ENCODE results near the gene CDC45.
A peak's percentile ranks its signal among the peaks of the same experiment; 100 is the strongest.

The CDC45 gene

DNA sequence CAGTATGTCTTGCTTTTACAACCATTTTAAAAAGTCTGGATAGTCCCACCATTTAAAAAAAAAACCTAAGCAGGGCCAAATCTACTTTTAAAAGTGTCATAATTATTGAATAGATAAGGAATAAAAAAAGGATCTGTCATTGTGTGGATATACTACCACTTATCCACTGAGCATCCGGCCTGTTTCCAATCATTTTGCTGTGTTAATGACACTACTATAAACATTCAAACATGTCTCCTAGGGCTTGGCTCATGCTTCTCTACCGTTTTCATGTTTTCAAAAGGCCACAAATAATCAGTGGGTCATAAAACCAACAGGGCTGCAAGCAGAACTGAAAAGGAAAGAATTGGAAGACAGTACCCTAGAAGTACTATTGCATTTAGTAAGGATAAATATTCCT is 19.7 kb upstream of the CDC45 start:
- Mint-ChIP-seq H3K4me3 (no peak overlapping the region), H3K9me3 (no peaks in the 10 kb centered on the region), H3K36me3 (peaks cover 11% of the 10 kb centered on the region), H3K27me3 (no peaks in the 10 kb centered on the region), H3K27ac (no peak overlapping the region), H3K4me1 (no peaks in the 10 kb centered on the region)

DNA sequence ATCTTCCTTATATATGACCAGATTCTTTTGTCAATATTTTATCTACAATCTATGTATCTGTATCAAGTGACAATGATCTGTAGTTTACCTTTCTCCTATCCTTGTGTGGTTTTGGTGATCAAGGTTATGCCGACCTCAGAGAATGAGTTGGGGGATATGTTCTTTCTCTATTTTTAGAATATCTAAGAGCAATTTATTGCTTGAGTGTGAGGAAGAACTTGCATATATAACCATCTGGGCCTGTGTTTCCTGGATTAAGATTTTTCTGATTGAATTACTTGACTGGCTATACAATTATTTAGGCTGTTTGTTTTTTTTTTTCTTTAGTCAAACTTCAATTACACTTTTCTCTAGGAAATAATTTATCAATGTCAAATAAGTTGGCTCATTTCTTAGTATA is 18.2 kb upstream of the CDC45 start:
- H3K9me3 Mint-ChIP-seq: no peaks in the 10 kb centered on the region
- H3K4me1 Mint-ChIP-seq: peaks cover 4% of the 10 kb centered on the region
- H3K36me3 Mint-ChIP-seq: peaks cover 9% of the 10 kb centered on the region
- H3K27me3 Mint-ChIP-seq: no peaks in the 10 kb centered on the region
- H3K27ac Mint-ChIP-seq: no peak overlapping the region
- no peak overlapping the region for H3K4me3 Mint-ChIP-seq

DNA sequence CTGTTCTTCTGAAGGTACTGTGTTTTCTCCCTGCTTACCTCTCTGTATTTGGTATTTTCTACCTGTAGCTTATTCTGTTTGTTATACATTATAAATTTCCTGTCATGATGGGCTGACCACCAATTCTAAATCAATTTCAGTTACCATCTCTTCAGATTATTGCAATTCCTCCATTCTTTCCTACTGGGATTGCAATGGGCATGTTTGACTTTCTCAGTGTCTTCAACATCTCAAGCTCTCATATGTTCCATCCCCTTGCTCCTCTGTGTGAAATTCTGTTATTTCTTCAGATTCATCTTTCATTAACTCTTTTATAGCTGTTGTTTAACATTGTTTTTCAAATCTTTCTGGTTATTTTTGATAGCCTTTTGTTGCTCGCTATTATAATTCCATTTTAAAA is 16.7 kb upstream of the CDC45 start:
- H3K9me3 Mint-ChIP-seq: no peaks in the 10 kb centered on the region
- no peaks in the 10 kb centered on the region for H3K27me3 Mint-ChIP-seq
- H3K36me3 Mint-ChIP-seq: peaks cover 12% of the 10 kb centered on the region
- H3K4me1 Mint-ChIP-seq: peaks cover 4% of the 10 kb centered on the region
- H3K27ac Mint-ChIP-seq: no peak overlapping the region
- H3K4me3 Mint-ChIP-seq: no peak overlapping the region

DNA sequence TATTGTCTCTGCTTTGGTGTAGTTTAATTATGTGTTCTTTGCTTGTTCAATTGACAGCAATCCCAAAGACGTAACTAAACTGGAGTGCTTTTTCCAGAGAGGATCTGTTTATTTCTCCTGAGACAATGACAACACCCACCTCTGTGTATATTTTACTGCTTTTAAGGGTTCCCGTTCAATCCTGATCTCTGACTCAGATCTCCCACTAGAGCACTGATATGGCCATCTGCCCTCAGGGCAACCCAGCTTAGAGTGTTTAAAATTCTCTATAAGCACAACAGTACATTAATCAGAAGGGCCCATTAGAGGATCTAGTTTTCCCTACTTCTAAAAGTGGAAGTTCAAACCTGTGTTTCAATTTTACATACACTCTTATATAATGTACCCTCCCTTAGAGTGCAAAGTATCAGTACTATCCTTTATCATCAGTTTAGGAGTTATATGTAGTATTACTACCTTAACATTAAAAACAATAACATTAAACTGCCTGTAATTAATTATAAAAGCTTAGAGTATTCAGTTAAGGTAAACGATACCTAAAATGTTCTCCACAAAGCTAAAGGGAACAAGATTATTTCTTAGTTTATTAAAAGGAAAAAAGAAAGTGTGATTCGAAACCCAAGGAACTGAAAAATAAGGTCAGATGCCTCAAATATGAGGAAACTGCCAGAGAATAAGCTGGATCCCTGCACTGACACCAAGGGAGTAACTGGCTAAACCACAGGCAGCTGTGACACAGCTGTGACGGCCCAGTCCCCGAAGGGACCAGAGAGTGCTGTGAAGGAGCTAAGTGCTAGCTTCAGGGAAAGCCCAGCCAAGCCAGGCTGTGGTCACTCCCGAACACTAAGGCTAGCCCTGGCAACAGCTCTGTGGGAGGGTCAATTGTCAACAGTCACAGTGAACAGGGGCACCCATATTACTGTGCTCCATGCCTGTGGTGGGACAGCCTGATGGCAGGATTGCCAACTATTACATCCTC is 15.9 kb upstream of the CDC45 start:
- Mint-ChIP-seq H3K4me3 (no peak overlapping the region), H3K36me3 (peaks cover 16% of the 10 kb centered on the region), H3K27me3 (no peaks in the 10 kb centered on the region), H3K4me1 (peaks cover 4% of the 10 kb centered on the region), H3K9me3 (no peaks in the 10 kb centered on the region), H3K27ac (peak overlapping the region; percentile 18)

DNA sequence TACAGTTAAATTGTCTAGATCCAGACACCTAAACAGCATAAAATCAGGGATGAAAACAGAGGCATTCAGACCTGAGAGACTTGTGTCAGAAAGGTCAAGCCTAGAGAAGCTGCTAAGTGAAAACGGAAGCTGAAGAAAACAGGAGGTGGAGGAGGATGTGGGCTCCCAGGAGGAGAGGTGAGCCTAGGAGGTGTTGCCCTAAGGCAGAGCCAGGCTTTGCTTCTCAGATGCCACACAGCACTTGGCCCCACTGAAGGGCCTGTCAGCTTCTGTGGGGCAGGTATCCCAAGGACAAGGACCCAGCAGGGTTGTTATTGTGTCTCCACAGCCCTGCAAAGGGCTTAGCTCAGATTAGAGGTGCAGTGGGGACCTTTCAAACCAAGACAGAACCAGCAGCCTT is 15.2 kb upstream of the CDC45 start:
- H3K4me1 Mint-ChIP-seq: peaks cover 4% of the 10 kb centered on the region
- peaks cover 16% of the 10 kb centered on the region for H3K36me3 Mint-ChIP-seq
- no peak overlapping the region for H3K27ac Mint-ChIP-seq
- no peaks in the 10 kb centered on the region for H3K9me3 Mint-ChIP-seq
- no peak overlapping the region for H3K4me3 Mint-ChIP-seq
- H3K27me3 Mint-ChIP-seq: no peaks in the 10 kb centered on the region

DNA sequence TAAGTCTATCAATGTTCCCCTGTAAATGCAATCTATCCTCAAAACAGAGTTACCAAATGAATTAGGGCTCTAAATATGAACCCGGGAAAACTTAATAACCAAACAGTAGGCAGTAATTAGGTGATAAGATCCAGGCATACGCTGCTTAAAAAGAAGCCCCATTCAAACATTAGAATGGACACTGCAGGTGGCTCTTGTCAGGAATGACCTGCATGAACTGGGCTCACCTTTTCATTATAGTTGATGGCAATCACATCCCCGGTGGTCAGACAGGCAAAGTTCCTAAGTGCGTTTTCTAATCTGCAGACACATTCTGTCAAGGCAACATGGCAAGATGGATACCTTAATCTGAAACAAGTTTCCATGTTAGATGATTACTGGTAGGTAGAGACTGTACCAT is 14.7 kb upstream of the CDC45 start:
- no peaks in the 10 kb centered on the region for H3K9me3 Mint-ChIP-seq
- H3K36me3 Mint-ChIP-seq: peaks cover 16% of the 10 kb centered on the region
- H3K4me3 Mint-ChIP-seq: no peak overlapping the region
- H3K4me1 Mint-ChIP-seq: peaks cover 4% of the 10 kb centered on the region
- no peak overlapping the region for H3K27ac Mint-ChIP-seq
- H3K27me3 Mint-ChIP-seq: no peaks in the 10 kb centered on the region

DNA sequence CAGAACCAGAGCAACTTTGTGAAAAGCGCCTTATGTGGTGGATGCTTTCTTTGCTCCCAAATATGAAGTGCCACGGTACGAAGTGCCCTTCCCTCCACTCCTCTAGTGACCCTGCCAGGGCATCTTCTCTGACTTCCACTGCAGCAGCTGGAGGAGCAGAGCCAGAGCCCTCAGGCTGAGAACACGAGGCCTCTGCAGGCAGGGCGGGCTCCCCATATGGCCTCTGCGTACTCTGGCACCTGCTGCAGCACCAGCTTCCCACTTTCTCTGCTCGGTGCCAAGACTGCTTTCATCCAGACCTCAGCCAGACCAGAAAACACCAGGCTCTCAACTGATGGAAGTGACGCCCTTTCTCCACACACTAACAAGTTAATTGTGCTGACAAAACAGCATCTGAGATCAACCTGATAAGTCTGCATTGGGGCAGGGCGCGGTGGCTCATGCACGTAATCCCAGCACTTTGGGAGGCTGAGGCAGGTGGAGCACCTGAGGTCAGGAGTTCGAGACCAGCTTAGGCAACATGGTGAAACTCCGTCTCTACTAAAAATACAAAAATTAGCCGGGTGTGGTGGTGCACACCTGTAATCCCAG is 13.5 kb upstream of the CDC45 start:
- Mint-ChIP-seq H3K4me1 (peaks cover 4% of the 10 kb centered on the region), H3K27ac (no peak overlapping the region), H3K36me3 (peaks cover 16% of the 10 kb centered on the region), H3K4me3 (no peak overlapping the region), H3K9me3 (no peaks in the 10 kb centered on the region), H3K27me3 (no peaks in the 10 kb centered on the region)

DNA sequence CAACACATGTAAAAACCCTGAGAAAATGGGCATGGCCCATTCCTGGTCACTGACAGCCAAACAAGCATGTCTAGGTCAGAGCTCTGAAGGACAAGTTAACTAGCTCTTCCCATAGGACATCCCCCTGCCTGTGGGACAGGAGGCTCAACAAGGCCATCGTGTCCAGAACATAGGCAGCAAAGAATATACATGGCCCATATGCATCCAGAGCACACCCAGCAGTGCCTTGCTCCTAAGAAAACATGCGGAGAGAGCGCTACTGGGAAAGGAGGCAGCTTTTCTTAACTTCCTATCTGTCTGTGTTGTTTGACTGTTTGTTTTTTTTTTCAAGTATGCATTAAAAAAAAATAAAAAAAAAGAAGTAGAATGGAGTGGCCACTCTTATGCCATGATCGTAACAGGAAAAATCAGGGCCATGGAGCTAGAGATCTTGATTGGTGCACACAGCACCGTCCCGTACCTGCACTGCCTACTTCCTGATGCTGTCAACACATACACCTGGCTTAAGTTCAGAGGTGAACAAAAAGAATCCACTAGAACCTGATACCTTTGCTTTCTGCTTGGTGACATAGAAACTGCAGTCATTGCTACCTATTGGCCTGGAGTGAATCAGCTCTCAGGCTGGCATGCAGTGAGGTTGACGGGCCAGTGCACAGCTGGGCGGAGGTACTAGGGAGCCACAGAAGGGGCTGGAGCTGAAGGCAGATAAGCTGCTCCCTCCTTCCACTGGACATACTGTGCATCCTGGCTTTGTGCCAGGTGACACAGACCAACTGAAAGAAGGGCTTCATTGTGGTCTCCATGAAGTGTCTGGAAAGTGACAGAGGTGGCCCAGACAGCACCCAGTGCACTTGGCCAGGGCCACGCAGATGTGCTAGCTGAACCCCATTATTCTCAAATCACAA is 12.6 kb upstream of the CDC45 start:
- no peak overlapping the region for H3K27ac Mint-ChIP-seq
- H3K27me3 Mint-ChIP-seq: no peaks in the 10 kb centered on the region
- peaks cover 4% of the 10 kb centered on the region for H3K4me1 Mint-ChIP-seq
- H3K4me3 Mint-ChIP-seq: no peak overlapping the region
- H3K36me3 Mint-ChIP-seq: peaks cover 19% of the 10 kb centered on the region
- no peaks in the 10 kb centered on the region for H3K9me3 Mint-ChIP-seq

DNA sequence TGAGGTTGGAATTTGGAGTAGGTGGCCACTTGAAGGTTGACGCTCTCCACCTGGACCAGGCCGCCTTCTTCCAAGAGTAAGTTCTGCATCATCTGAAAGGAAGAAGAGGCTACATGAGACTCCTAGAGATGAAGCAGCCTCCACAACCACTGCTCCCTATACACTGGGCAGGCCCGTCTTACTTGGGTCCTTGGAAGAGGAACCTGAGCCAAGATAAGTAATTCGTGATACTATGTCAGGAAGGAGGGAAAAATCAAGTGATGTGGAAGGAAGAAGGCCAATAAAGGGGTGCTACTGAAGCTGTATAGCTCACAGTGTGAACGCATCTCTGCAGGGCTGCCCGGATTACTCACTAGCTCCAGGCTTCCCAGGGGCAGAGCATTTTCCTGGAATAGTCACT is 11.8 kb upstream of the CDC45 start:
- Mint-ChIP-seq H3K4me1 (peaks cover 4% of the 10 kb centered on the region), H3K9me3 (no peaks in the 10 kb centered on the region), H3K4me3 (no peak overlapping the region), H3K36me3 (peaks cover 17% of the 10 kb centered on the region), H3K27me3 (no peaks in the 10 kb centered on the region), H3K27ac (peak overlapping the region; percentile 65)

DNA sequence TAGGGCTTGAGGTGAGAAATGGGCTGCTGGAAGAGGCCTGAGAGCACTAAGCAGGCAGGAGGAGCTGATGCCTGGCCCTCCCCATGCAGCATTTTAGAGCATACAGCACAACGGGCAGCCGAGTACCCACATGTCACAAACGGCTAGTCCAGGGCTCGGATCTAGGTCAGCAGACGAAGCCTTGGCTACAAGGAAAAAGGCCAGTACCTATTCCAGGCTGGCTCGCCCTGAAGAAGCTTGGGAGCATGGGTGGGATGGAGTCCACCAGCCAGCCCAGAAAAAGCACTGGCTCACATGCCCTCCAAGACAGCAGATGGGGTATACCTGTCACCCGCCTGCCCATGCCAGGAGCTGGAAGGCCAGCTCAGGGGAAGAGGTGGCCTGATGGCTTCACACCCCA is 10.3 kb upstream of the CDC45 start:
- H3K9me3 Mint-ChIP-seq: no peaks in the 10 kb centered on the region
- H3K27me3 Mint-ChIP-seq: no peaks in the 10 kb centered on the region
- H3K27ac Mint-ChIP-seq: no peak overlapping the region
- H3K4me1 Mint-ChIP-seq: peaks cover 4% of the 10 kb centered on the region
- no peak overlapping the region for H3K4me3 Mint-ChIP-seq
- H3K36me3 Mint-ChIP-seq: peaks cover 19% of the 10 kb centered on the region

DNA sequence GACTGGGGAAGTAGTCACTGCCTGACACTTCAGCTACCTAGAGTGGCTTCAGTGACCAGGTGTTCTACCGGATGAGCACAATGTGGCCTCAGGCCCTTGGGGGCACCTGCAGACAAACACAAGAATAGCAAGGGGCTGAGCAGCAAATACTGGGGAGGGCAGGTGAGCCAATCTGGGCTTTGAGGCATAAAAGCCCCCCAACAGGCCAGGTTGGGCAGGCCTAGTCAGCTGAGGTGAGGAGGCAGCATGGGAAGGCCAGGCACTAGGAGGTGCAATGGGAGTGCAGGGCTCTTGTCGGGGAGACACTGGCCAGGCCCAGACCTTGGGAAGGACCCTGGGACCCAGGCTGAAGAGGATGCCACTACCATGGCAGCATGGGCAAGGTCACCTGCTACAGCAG is 9.7 kb upstream of the CDC45 start:
- H3K4me1 Mint-ChIP-seq: peaks cover 4% of the 10 kb centered on the region
- H3K9me3 Mint-ChIP-seq: no peaks in the 10 kb centered on the region
- H3K27ac Mint-ChIP-seq: no peak overlapping the region
- no peak overlapping the region for H3K4me3 Mint-ChIP-seq
- no peaks in the 10 kb centered on the region for H3K27me3 Mint-ChIP-seq
- peaks cover 19% of the 10 kb centered on the region for H3K36me3 Mint-ChIP-seq

DNA sequence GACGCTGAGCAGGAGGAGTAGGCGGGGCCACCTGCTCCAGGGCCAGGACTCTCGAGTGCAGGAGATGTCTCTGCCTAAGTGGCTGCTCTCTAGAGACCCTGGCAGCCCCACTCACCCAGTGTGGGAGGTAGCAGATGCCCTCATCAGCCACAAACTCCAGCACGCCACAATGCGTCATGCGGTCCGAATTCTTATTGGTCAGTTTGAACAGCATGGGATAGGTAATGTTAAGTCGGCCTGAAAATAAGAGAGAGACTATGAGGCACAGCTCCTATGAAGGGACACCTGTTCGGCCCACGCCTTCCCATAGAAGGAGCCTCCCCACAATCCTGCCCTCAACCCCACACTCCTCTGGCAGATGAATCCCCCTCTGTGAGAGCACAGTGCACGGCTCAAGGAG is 8.1 kb upstream of the CDC45 start:
- Mint-ChIP-seq H3K4me3 (no peak overlapping the region), H3K4me1 (peaks cover 13% of the 10 kb centered on the region), H3K27ac (no peak overlapping the region), H3K36me3 (peaks cover 13% of the 10 kb centered on the region), H3K27me3 (no peaks in the 10 kb centered on the region), H3K9me3 (no peaks in the 10 kb centered on the region)

DNA sequence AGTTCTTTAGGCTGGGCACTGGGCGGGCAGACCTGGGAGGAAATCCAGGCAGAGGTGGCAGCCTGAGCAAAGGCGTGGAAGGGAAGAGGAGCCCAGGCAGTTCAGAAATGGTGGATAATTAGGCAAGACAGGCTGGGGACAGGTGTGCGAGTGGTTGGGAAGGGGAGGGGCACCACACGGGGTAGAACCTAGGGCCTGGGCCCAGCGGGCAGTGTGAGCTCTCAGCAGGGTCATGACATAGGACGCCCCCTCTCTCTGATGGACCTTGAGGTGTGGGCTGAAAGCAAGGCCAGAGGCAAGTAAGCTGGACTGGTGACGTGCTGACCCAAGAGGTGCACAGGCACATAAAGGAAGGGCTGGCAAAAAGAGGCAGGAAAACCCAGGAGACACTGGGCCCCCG is 7.5 kb upstream of the CDC45 start:
- no peaks in the 10 kb centered on the region for H3K27me3 Mint-ChIP-seq
- H3K4me3 Mint-ChIP-seq: no peak overlapping the region
- no peak overlapping the region for H3K27ac Mint-ChIP-seq
- peaks cover 13% of the 10 kb centered on the region for H3K36me3 Mint-ChIP-seq
- H3K9me3 Mint-ChIP-seq: no peaks in the 10 kb centered on the region
- peaks cover 17% of the 10 kb centered on the region for H3K4me1 Mint-ChIP-seq

DNA sequence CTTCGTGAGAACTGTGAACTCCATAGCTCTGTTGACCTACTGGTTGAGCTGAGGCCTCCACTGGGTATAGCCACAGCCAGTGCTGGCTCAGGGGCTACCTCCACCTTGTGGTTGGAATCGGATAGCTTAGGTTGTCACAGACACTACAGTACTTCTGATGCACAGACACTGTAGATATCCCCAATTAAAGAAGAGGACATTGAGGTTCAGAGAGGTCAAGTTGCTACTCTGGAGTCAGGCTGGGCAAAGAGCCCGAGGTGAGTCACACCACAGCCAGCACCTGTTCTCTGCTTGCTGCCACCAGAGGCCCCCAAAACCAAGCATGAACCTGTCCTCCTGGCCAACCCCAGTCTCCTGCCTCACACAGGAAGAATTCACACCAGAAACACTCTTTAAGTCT is 6.1 kb upstream of the CDC45 start:
- no peak overlapping the region for H3K27ac Mint-ChIP-seq
- peaks cover 8% of the 10 kb centered on the region for H3K36me3 Mint-ChIP-seq
- H3K9me3 Mint-ChIP-seq: no peaks in the 10 kb centered on the region
- no peaks in the 10 kb centered on the region for H3K27me3 Mint-ChIP-seq
- no peak overlapping the region for H3K4me3 Mint-ChIP-seq
- peaks cover 27% of the 10 kb centered on the region for H3K4me1 Mint-ChIP-seq

DNA sequence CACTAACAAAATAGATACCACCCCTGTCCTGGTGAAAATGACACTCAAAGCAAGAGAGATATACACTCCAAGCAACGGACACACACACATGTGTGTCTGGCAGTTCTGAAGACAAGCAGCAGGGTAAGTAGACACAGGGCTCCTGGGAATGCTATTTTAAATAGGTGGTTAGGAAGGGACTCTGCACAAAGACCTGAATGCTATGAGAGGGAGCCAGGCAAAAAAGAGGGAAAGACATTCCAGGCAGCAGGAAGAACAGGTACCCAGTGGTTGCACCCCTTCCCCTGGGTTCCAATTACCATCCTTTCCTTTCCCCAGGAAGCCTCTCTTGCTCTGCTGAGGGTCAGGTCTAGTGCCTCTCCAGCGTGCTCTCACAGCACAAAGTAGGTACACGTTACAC is 3.7 kb upstream of the CDC45 start:
- Mint-ChIP-seq H3K4me1 (peaks cover 35% of the 10 kb centered on the region), H3K4me3 (peak overlapping the region; percentile 57), H3K9me3 (no peaks in the 10 kb centered on the region), H3K27me3 (no peaks in the 10 kb centered on the region), H3K36me3 (peaks cover 6% of the 10 kb centered on the region), H3K27ac (peak overlapping the region; percentile 10)
